Measurements from ENCODE around the gene C16orf90.

GRCh38 chr16:3458278-3458851 lies 36.9 kb downstream of the C16orf90 start:
- TF ChIP-seq GATA3 (IDR thresholded peaks at IDR 0.05; ENCODE audit: low read depth, low read length) (no peak), GATA2 (IDR thresholded peaks at IDR 0.05; ENCODE audit: low read depth, low read length) (no peak)

All from SH-SY5Y (cell line).